ENCODE data around the gene FFAR1. TPM values are rescaled to one million over a fixed set of nuclear protein-coding genes. Genes with fewer than 3 reads are reported as not detected.

The FFAR1 gene
- not detected in 2 replicates for polyA plus RNA-seq (2012; rRNA removed)
- polyA plus RNA-seq (2012; cell fraction: cytosol; rRNA removed), result not detected in 2 replicates
- polyA plus RNA-seq (2012; cell fraction: nucleus; rRNA removed), result not detected in 2 replicates

GRCh38 chr19:35347171-35347929 is at the start of gene FFAR1:
TSS of gene FFAR1 (plus strand) at chr19:35347902. CDS start at chr19:35351552, 3,650 bp downstream.
- no peaks in the 10 kb centered on the region for H4K20me1 ChIP-seq (ENCODE audit: insufficient read depth)
- no peaks in the 10 kb centered on the region for H3F3A ChIP-seq (replicated peaks; ENCODE audit: insufficient read depth)
- H3K9me2 ChIP-seq, result no peaks in the 10 kb centered on the region
- ChIA-PET CTCF (interaction anchor here (1.3 to 3.3 kb wide), 3 partner anchors 121 to 148 kb away, joined by 3 to 16 read pairs (median 4); no protein-coding TSS in a partner anchor), POLR2A (no interaction called here)
- WGBS (ENCODE audit: low lambda C conversion rate), result 21% methylated on average over 18 of the region's 18 CpGs
- no peak within 1 kb of the TSS for H3K4me3 ChIP-seq (ENCODE audit: low read depth in 2 of 2, low read length in 1 of 2)
- H3K4me1 ChIP-seq (ENCODE audit: control insufficient read depth in 1 of 2, insufficient read depth in 2 of 2, low read depth in 1 of 2, low read length in 1 of 2), result no peaks in the 10 kb centered on the region
- peaks cover 91% of the 10 kb centered on the region for H3K27me3 ChIP-seq (ENCODE audit: insufficient read depth)
- H3K27ac ChIP-seq (ENCODE audit: low read depth in 2 of 2, low read length in 1 of 2), result no peak within 1 kb of the TSS
- H3K9ac ChIP-seq, result no peak within 1 kb of the TSS
- H2AFZ ChIP-seq (ENCODE audit: low read depth), result no peak within 1 kb of the TSS
- TF ChIP-seq ZBTB33 (IDR thresholded peaks at IDR 0.05; ENCODE audit: borderline replicate concordance, low read depth), result no peak
- no peak for TF ChIP-seq CTCF (IDR thresholded peaks at IDR 0.05)
- TF ChIP-seq TEAD4 (IDR thresholded peaks at IDR 0.05; ENCODE audit: borderline replicate concordance, insufficient read depth), result no peak
- no peak for TF ChIP-seq MAX (IDR thresholded peaks at IDR 0.05; ENCODE audit: low read depth)
- TF ChIP-seq ELF1 (IDR thresholded peaks at IDR 0.05), result no peak
- TF ChIP-seq EZH2phosphoT487 (IDR thresholded peaks at IDR 0.05; ENCODE audit: borderline replicate concordance, low read depth), result no peak
- TF ChIP-seq USF1 (IDR thresholded peaks at IDR 0.05; ENCODE audit: borderline replicate concordance, low read depth), result no peak
- no peak for TF ChIP-seq REST (IDR thresholded peaks at IDR 0.05; ENCODE audit: low read depth, low read length)
- no peak for TF ChIP-seq RAD21 (IDR thresholded peaks at IDR 0.05; ENCODE audit: low read length)
- TF ChIP-seq MXI1 (IDR thresholded peaks at IDR 0.05; ENCODE audit: low read depth, low read length), result no peak
- TF ChIP-seq IRF3 (IDR thresholded peaks at IDR 0.05; ENCODE audit: low read depth, low read length), result no peak
- TF ChIP-seq GABPA (IDR thresholded peaks at IDR 0.05; ENCODE audit: low read depth), result no peak
- no peak for TF ChIP-seq GATA2 (CRISPR knock-in tag; IDR thresholded peaks at IDR 0.05)
- TF ChIP-seq YY1 (IDR thresholded peaks at IDR 0.05; ENCODE audit: low read depth), result no peak
- no peak for TF ChIP-seq NRF1 (IDR thresholded peaks at IDR 0.05; ENCODE audit: low read depth, low read length)
- no peak for TF ChIP-seq NFIC (IDR thresholded peaks at IDR 0.05; ENCODE audit: borderline replicate concordance)
- no peak for DNase-seq
- no peak within 1 kb of the TSS for H3K4me2 ChIP-seq
- no peaks in the 10 kb centered on the region for H3K79me2 ChIP-seq (ENCODE audit: insufficient read depth)
- no peaks in the 10 kb centered on the region for H3K9me3 ChIP-seq
- no peaks in the 10 kb centered on the region for H3K36me3 ChIP-seq (replicated peaks in 1 of 2; ENCODE audit: control insufficient read depth in 1 of 2, insufficient read depth in 2 of 2, low read length in 1 of 2)

Data from SK-N-SH (cell line).